Measurements from ENCODE around the gene GPR143.

GPR143 gene

GRCh38 chrX:9706421-9706820 is 59.2 kb downstream of the GPR143 start:
- DNase-seq: no peak

DNA sequence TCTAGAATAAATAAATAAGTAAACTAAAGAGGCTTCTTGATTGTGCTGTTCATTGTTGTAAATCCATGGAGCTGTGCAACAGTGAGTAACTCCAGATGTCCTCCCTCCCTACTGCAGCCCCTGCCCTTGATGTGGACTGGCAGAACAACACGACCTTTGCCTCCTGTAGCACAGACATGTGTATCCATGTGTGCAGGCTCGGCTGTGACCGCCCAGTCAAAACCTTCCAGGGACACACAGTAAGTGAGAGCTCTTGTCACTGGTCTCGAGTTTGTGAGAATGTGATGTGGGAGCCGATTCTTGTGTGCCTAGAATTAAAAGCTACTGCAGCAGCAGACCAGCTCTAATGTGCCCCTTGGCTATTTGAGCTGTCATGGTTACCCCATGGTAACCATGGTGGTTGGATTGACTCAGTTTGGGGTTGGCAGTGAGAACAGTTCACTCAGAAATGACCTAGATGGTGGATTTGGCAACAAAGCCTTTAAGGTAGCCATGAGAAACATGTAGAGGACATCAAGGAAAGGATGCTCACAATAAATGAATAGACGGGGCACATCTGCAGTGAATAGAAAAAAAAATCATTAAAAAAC is 60.7 kb downstream of the GPR143 start:
- DNase-seq: no peak

DNA sequence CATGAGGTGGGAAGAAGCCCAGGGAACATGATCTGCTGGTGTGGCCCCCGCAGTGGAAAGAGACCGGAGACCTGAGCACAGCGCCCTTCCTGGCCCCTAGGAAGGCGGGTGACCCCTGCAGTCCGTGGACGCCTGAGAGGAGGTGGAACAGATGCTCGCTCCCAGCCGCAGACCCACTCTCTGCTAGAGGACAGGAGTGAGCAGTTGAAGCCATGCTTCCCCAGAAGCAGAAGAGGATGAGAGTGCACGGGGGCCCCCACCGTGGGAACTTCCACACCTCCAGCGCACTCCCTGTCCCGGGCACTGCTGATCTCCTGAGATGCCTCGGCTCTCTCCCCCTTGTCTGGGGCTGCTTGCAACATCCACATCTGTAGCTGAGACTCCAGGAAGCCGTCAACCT is 62.2 kb downstream of the GPR143 start:
- no peak for DNase-seq

DNA sequence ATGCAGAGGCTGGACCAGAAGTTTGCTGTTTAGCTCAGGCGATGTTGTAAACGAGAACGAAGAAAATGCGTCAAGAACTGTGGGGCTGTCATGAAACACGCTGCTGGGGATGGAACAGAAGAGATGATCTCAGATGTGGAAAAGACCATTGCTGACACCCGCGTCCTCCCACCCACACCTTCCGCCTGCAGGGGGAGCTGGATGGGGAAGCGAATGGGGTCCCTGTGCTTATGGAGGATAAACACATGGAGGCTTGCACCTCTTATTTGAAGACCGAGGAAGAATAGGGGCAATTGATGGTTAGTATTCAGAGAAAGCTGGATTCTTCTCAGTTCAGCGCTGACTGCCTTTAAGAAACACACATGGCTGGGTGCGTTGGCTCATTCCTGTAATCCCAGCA is 63.9 kb downstream of the GPR143 start:
- DNase-seq: no peak

GRCh38 chrX:9700555-9700954 is 65.1 kb downstream of the GPR143 start:
- DNase-seq: no peak

DNA sequence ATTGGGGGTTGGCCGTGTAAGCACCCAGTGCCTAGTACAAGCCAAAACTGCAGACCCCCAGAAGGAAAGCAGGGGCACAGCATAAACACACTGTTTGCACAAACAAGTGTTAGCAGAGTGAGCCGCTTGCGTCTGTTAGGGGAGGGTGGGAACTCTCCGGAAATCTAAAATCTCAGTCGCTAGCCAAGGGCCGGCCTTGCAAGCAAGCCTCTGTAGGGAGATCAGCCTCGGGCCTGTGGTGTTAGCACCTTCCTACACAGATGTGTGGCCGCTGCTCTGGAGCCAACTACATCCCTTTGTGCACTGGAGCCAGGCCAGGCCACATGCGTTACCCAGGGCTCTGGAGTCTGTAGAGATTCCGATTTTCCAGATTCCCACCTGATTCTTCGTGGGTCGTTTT is 67.1 kb downstream of the GPR143 start:
- DNase-seq: peak; percentile 49

- DNase-seq: no peak
Measured at GRCh38 chrX:9693307-9694001, 72.2 kb downstream of the GPR143 start.

DNA sequence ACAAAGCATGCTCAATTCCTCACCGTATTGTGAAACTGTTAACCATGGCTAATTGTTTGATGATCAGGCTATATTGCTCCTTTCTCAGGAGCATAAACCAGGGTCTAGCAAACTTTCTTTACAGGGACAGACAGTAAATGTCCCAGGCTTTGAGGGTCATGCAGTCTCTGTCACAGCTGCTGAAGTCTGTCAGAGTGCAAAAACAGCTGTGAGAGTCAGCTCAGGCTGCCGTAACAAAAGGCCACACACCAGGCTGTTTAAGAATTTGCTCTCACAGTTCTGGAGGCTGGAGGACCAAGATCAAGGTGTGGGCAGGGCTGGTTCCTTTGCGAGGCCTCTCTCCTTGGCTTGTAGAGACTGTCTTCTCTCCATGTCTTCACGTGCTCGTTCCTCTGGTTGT is 75.6 kb downstream of the GPR143 start:
- no peak for DNase-seq

GRCh38 chrX:9688833-9689232 is 76.8 kb downstream of the GPR143 start:
- DNase-seq: no peak

- no peak for DNase-seq
Measured at GRCh38 chrX:9687899-9688298, 77.7 kb downstream of the GPR143 start.

DNA sequence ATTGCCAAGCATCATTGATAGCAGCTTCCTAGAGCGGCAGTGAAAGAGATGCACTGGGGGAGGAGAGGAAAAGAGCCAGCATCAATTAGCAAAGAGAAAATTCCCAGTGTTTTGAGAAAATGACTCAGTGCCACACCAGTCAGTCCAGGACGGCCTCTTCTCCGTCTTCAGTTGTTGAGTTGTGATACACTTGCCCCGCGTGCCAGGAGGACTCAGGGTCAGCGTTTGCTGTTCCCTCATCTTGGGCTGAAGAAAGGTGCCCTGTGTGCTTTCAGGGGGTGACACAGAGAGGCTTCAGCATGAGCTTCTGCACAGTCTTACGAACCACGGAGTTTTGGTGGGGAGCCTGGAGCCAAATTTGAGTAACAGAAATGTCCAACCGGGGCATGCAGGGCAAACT is 82.3 kb downstream of the GPR143 start:
- no peak for DNase-seq

DNA sequence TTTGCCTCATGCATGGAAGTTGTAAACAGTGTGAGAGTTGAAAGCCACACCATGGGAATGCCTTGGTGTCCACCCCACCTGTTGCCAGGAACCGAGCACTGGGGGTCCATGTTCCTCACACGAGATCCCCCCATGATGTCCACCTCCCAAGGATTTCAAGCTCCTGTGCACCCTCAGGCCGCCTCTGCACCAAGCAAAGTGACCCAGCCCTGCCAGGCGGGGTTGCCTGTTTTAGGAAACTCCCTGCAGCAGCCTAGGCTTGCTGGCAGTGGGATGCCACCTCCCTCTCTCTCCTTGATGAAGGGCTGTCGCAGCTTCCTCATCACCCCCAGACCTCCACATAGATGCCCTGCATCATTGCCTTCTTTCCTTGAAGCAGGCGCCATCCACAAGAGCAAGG is 82.8 kb downstream of the GPR143 start:
- no peak for DNase-seq

GRCh38 chrX:9682456-9682855 is 83.2 kb downstream of the GPR143 start:
- no peak for DNase-seq

GRCh38 chrX:9681422-9681821 is 84.2 kb downstream of the GPR143 start:
- DNase-seq: no peak

DNA sequence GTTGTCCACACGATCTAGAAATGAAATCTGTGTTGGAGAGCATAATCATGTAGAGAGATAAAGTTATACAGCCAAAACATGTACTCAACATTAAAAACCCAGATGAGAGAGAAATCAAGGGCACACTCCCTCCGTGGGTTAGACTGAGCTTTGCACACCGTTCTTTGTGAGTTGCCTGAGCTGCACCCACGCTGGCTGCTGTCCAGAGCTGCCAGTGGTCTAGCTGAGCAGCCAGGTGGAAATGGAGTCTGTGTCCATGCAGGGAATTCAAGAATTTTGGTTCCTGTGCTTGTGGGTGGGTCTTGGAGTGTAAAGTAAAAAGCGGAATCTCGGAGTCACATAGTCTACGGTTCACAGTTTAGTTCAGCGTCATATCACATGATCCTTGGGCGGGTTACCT is 84.6 kb downstream of the GPR143 start:
- DNase-seq: no peak

GRCh38 chrX:9678215-9678965 is 87.3 kb downstream of the GPR143 start:
- no peak for DNase-seq

DNA sequence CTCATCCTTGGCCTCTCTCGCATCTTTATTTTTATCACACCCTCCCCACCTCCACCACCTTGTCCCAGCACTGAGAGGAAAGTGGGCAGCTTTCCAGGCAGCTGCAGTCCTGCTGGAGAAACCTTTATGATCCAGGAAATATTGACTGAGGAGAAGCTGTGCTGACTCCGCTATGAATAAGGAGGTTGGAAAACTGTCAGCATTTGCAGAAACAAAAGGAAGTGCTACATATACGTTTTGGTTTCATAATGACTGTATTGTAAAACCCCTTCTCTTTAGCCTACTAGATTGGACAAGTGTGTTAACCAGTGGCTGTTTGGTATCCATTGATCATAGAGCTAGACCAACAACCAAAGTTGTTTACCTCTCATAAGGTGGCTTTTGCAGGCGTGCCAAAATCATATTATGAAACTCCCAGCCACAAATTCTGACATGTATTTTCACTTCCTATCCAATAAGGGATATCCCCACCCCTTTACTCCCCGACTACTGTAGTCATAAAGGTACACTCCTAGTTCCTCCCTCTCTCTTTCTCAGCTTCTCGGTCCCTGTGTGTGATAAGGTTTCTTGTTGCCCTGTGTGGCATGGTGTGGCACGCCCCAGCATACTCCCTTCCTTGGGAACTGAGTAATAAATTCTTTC is 88.4 kb downstream of the GPR143 start:
- DNase-seq: peak; percentile 79

DNA sequence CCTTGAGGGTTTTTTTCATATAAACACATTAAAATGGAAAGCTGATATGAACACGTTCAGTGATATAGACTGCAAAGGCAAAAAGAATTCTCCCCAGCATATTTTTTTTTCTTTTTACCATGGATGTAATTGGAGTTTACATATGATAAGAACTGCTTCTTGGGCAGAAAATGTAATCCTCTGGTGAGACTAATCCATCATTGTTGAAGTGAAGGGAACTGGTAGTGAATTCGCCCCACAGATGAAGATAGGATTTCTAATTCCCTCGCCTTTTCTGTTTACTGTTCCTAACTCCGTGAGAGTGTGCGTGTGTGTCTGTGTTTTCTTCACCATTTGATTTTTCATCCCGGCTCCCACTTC is 88.9 kb downstream of the GPR143 start:
- DNase-seq: no peak

DNA sequence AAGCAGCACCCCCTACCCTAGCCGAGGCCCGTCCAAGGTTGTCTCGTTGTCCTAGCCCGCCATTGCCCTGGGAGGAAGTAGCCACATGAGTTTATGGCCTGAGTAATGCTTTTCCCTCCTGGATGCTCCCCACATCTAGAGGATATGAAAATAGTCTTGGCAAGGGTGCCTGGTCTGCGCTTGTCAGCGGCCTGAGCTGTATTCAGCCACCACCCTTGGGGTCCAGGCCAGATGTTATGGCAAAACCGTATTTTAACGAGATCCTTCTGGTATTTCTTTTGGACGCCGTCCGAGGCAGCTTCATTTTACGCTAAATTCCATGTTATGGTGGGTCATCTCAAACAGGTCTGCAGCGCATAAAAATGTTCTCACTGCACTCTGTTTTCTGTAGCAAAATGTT is 89.3 kb downstream of the GPR143 start:
- DNase-seq: peak; percentile 82
